Fibroblast of the aortic adventitia (primary cell): ENCODE data around the gene BPIFB4. TPM values are rescaled to one million over a fixed set of nuclear protein-coding genes. Genes with fewer than 3 reads are reported as not detected.
"Not testable (repeated sequence)": the region's sequence is repeated elsewhere in the genome, so short reads cannot be mapped to it uniquely, and the experiment has no call there.

Experiments
- DNase-seq: peaks from one replicate; pipeline ENCODE4 v3.0.0-alpha.2; 2010; ENCODE audit warnings: low read depth
- H3K4me3 ChIP-seq: 2 replicates; pipeline ENCODE4 v1.5.1; 2011; ENCODE audit warnings: low read depth, mild to moderate bottlenecking, control low read depth, low read length, moderate library complexity
- total RNA-seq: library from RNA; depleted of rRNA; stranded (reverse); fragments of >200 nt; gene quantifications from 2 replicates; pipeline ENCODE4 v1.2.3, GENCODE V29; 2012; ENCODE audit warnings: low replicate concordance
- TF ChIP-seq, protein P1 (sequence below): IDR thresholded peaks from 2 replicates; pipeline ENCODE4 v1.5.1; 2011; ENCODE audit warnings: mild to moderate bottlenecking, low read length, control low read depth, inconsistent platforms; ENCODE audit not compliant: insufficient read depth

BPIFB4 gene
- total RNA-seq, 1 donor = not detected

DNA sequence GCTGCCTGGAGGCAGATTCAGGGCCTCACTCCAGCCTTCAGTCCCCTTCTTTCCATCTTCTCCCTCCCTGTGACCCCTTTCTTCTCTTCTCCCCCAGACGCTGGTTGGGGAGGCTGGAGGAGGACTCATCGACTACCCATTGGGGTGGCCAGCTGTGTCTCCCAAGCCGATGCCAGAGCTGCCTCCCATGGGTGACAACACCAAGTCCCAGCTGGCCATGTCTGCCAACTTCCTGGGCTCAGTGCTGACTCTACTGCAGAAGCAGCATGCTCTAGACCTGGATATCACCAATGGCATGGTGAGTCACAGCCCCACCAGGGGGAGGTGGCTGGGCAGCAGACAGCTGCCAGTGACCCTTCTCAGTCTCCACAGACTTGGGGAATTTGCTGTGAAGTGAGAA lies 12.9 kb downstream of the BPIFB4 start:
- no peak for DNase-seq
- H3K4me3 ChIP-seq = no peak overlapping the region

DNA sequence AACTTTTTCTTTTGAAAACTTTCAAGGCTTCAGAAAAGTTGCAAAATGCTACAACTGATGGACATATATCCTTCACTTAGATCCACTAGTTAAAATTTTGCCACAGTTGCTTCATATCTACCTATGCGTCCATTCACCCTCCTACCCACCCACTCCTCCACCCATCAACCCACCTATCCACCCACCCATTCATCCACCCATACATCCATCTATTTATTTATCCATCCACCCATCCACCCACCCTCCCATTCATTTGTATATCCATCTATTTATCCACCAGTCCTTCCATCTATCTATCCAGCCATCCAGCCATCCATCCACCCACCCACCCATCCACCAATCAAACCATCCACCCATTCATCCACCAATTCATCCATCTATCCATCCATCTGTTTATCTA lies 13.6 kb downstream of the BPIFB4 start:
- no peak overlapping the region for H3K4me3 ChIP-seq
- DNase-seq = no peak
- TF ChIP-seq, protein P1, sequence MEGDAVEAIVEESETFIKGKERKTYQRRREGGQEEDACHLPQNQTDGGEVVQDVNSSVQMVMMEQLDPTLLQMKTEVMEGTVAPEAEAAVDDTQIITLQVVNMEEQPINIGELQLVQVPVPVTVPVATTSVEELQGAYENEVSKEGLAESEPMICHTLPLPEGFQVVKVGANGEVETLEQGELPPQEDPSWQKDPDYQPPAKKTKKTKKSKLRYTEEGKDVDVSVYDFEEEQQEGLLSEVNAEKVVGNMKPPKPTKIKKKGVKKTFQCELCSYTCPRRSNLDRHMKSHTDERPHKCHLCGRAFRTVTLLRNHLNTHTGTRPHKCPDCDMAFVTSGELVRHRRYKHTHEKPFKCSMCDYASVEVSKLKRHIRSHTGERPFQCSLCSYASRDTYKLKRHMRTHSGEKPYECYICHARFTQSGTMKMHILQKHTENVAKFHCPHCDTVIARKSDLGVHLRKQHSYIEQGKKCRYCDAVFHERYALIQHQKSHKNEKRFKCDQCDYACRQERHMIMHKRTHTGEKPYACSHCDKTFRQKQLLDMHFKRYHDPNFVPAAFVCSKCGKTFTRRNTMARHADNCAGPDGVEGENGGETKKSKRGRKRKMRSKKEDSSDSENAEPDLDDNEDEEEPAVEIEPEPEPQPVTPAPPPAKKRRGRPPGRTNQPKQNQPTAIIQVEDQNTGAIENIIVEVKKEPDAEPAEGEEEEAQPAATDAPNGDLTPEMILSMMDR = no peak

More for the DNA sequence above, 12.9 kb downstream of the BPIFB4 start:
- TF ChIP-seq, protein P1 = no peak

DNA sequence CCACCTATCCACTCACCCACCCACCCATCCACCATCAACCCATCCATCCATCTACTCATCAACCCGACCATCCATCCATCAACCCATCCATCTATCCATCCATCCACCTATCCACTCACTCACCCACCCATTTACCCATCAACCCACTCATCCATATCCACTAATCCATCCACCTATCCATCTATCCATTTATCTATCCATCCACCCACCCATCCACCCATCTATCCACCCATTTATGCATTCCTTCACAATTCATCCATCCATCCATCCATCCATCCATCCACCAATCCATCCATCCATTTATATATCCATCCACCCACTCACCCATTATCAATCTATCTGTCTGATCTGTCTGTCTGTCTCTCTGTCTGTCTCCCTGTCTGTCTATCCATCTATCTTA lies 14.1 kb downstream of the BPIFB4 start:
- TF ChIP-seq, protein P1 = no peak
- no peak overlapping the region for H3K4me3 ChIP-seq
- no peak for DNase-seq

DNA sequence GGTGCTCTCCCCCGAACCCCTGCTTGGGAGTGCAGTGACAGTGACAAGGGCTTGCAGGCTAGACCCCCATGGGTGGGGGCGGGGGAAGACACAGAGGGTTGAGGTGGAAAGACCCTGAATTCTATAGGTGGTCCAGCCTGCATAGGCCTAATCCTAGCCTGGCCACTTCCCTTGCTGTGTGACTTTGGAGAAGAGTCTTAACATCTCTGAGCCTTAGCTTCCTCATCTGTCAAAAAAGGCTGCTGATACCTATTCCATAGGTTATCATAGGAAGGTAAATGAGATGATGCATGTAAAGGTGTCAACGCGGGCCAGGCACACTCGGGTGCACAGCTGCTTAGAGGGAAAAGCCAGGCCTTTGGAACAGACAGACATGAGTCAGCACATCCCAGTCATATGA lies 15.8 kb downstream of the BPIFB4 start:
- DNase-seq = no peak
- H3K4me3 ChIP-seq = no peak overlapping the region
- TF ChIP-seq, protein P1 = no peak

DNA sequence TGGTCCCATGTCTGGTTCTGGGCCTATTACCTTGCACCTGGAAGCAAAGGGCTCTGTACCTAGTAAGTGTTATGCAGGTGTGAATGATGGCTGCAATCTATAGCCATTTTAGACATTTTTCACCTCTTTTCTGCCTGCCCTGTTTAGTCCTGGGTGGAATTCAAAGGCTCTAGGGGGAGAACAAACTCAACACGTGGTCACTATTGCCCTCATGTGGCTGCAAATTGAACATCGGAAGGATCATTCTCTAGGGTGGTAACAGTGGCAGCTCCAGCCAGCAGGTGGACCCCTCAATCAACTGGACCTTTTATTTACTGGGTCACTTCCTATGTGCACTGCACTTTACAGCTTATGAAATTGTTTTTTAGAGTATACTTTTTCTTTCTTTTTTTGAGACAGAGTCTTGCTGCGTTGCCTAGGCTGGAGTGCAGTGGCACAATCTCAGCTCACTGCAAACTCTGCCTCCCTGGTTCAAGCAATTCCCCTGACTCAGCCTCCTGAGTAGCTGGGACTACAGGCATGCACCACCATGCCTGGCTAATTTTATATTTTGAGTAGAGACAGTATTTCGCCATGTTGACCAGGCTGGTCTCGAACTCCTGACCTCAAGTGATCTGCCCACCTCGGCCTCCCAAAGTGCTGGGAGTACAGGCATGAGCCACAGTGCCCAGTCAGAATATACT lies 16.6 kb downstream of the BPIFB4 start:
- H3K4me3 ChIP-seq = not testable (repeated sequence)
- peak; percentile 51 for DNase-seq
- TF ChIP-seq, protein P1 = peak; percentile 51

DNA sequence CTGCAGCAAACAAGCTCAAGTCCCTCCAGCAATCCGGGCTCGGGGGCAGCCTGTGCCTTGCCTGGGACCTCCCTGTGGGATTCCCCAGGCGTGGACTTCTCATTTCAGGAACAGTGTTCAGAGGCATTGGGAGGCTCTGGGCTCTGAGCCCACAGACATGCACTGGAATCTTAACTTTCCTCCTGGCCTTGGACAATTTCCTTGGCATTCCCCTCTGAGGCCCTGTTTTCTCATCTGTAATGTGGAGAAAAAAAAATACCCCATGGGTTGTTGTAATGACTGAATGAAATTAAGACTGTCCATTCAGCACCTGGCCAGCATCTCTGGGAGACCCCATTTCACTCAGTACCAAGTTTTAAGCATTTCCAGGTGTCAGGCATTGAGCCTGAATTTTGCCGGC lies 17.6 kb downstream of the BPIFB4 start:
- DNase-seq = peak; percentile 22
- H3K4me3 ChIP-seq = no peak overlapping the region
- TF ChIP-seq, protein P1 = no peak
